RWPE1 (cell line): ENCODE data around the gene TRPM5.
"Not testable (repeated sequence)": the region's sequence is repeated elsewhere in the genome, so short reads cannot be mapped to it uniquely, and the experiment has no call there.

ENCODE experiments used
- CTCF ChIA-PET: fragments of 350-600 bp; sonication (Branson Sonifier 250); formaldehyde crosslinking; extraction: SDS; loops from one replicate; lab custom pipeline; 2021; lab: Yijun Ruan, JAX
- POLR2A ChIA-PET: fragments of 400-600 bp; formaldehyde crosslinking; extraction: SDS; loops from one replicate; lab custom pipeline; 2020; ENCODE audit warnings: antibody characterized with exemption; ENCODE audit not compliant: low non-redundant PET; lab: Yijun Ruan, JAX
- DNase-seq: peaks from one replicate; pipeline ENCODE4 v3.0.0; 2012; ENCODE audit warnings: low spot score
- H3K27ac ChIP-seq: fragments of 450-650 bp; 2 replicates; pipeline ENCODE4 v1.5.1; 2017
- CTCF ChIP-seq: fragments of 450-650 bp; conservative IDR thresholded peaks from 2 replicates; pipeline ENCODE4 v1.5.1; 2017; ENCODE audit warnings: low read depth, mild to moderate bottlenecking

The TRPM5 gene

GRCh38 chr11:2482745-2483144 lies 38.4 kb upstream of the TRPM5 start:
- no peak for DNase-seq
- CTCF ChIA-PET: interaction anchor here (0.7 kb wide), 1 partner anchor 64 kb away, joined by 5 read pairs; no protein-coding TSS in a partner anchor
- TF ChIP-seq CTCF: no peak
- POLR2A ChIA-PET: no interaction called here
- no peak overlapping the region for H3K27ac ChIP-seq

GRCh38 chr11:2482204-2482603 lies 37.9 kb upstream of the TRPM5 start:
- POLR2A ChIA-PET: no interaction called here
- TF ChIP-seq CTCF: no peak
- DNase-seq: no peak
- CTCF ChIA-PET: interaction anchor here (0.7 kb wide), 1 partner anchor 64 kb away, joined by 5 read pairs; no protein-coding TSS in a partner anchor
- H3K27ac ChIP-seq: no peak overlapping the region

- H3K27ac ChIP-seq: no peak overlapping the region
- POLR2A ChIA-PET: no interaction called here
- no peak for TF ChIP-seq CTCF
- CTCF ChIA-PET: no interaction called here
- DNase-seq: no peak
Measured at GRCh38 chr11:2481253-2481652, 36.9 kb upstream of the TRPM5 start.

- no peak for DNase-seq
- H3K27ac ChIP-seq: no peak overlapping the region
- CTCF ChIA-PET: no interaction called here
- no peak for TF ChIP-seq CTCF
- POLR2A ChIA-PET: no interaction called here
Measured at GRCh38 chr11:2480874-2481220, 36.5 kb upstream of the TRPM5 start.

- H3K27ac ChIP-seq, DNase-seq, POLR2A ChIA-PET, CTCF ChIA-PET: not testable (repeated sequence)
Measured at GRCh38 chr11:2480067-2480873, 36.0 kb upstream of the TRPM5 start.

- DNase-seq: no peak
- TF ChIP-seq CTCF: no peak
Measured at GRCh38 chr11:2477936-2478335, 33.6 kb upstream of the TRPM5 start.

GRCh38 chr11:2477254-2477653 lies 32.9 kb upstream of the TRPM5 start:
- POLR2A ChIA-PET: no interaction called here
- no peak for DNase-seq
- CTCF ChIA-PET: interaction anchor here (0.6 kb wide), 1 partner anchor 32 kb away, joined by 3 read pairs; no protein-coding TSS in a partner anchor
- no peak overlapping the region for H3K27ac ChIP-seq
- TF ChIP-seq CTCF: no peak

More at GRCh38 chr11:2477936-2478335, 33.6 kb upstream of the TRPM5 start:
- ChIA-PET POLR2A (no interaction called here), CTCF (interaction anchor here (0.6 kb wide), 1 partner anchor 21 kb away, joined by 4 read pairs; no protein-coding TSS in a partner anchor)
- H3K27ac ChIP-seq: no peak overlapping the region
